Fibroblast of lung (primary cell): ENCODE data around the gene BCO1. TPM values are rescaled to one million over a fixed set of nuclear protein-coding genes. Genes with fewer than 3 reads are reported as not detected.

Source experiments
- DNase-seq, 2 donors: peaks; one replicate each; pipeline versions ENCODE4 v3.0.0 to v3.0.0-alpha.2; 2010; ENCODE audit warnings: low read depth in 2 of 2
- H2AFZ ChIP-seq: 2 replicates; pipeline ENCODE4 v1.5.1; 2012; ENCODE audit warnings: low read length, control low read depth, inconsistent platforms
- H3K27ac ChIP-seq: 2 replicates; pipeline ENCODE4 v1.5.1; 2011; ENCODE audit warnings: low read length, control low read depth; ENCODE audit not compliant: insufficient read depth
- H3K27me3 ChIP-seq: 2 replicates; pipeline ENCODE4 v1.5.1; 2011; ENCODE audit warnings: mild to moderate bottlenecking, low read length; ENCODE audit not compliant: control insufficient read depth, insufficient read depth
- H3K36me3 ChIP-seq: 2 replicates; pipeline ENCODE4 v1.5.1; 2011; ENCODE audit warnings: low read length; ENCODE audit not compliant: control insufficient read depth, insufficient read depth
- H3K4me1 ChIP-seq: 2 replicates; pipeline ENCODE4 v1.5.1; 2011; ENCODE audit warnings: low read length; ENCODE audit not compliant: control insufficient read depth, insufficient read depth; ENCODE audit errors: extremely low read depth
- H3K4me2 ChIP-seq: 2 replicates; pipeline ENCODE4 v1.5.1; 2011; ENCODE audit warnings: low read length, control low read depth; ENCODE audit not compliant: insufficient read depth; ENCODE audit errors: extremely low read depth
- H3K4me3 ChIP-seq, 4 experiments: fragments of 200-600 bp in 1 of 4; sonication (generic) in 1 of 4; replicated peaks in 1 of 4; 2 replicates each; pipeline ENCODE4 v1.5.1; 2011 to 2016; ENCODE audit warnings: low read length in 4 of 4, low read depth in 3 of 4, mild to moderate bottlenecking in 3 of 4, control low read depth in 2 of 4, inconsistent platforms in 1 of 4, mixed read lengths in 1 of 4; ENCODE audit not compliant: insufficient read depth in 1 of 4; ENCODE audit errors: control extremely low read depth in 1 of 4
- H3K79me2 ChIP-seq: 2 replicates; pipeline ENCODE4 v1.5.1; 2012; ENCODE audit warnings: mild to moderate bottlenecking, low read length, inconsistent platforms; ENCODE audit not compliant: control insufficient read depth, insufficient read depth
- H3K9ac ChIP-seq: 2 replicates; pipeline ENCODE4 v1.5.1; 2011; ENCODE audit warnings: mild to moderate bottlenecking, low read length, control low read depth; ENCODE audit not compliant: insufficient read depth
- H3K9me3 ChIP-seq: 2 replicates; pipeline ENCODE4 v1.5.1; 2012; ENCODE audit warnings: low read depth, low read length; ENCODE audit not compliant: control insufficient read depth, insufficient read depth
- H4K20me1 ChIP-seq: 2 replicates; pipeline ENCODE4 v1.5.1; 2011; ENCODE audit warnings: low read length; ENCODE audit not compliant: control insufficient read depth, insufficient read depth; ENCODE audit errors: extremely low read depth
- CTCF ChIP-seq, 2 donors: IDR thresholded peaks in 1 of 2; conservative IDR thresholded peaks in 1 of 2; 1 replicate in 1 of 2; 2 replicates in 1 of 2; pipeline ENCODE4 v1.5.1; 2011 to 2012; ENCODE audit warnings: low read length in 2 of 2, control low read depth in 1 of 2, inconsistent platforms in 1 of 2, low read depth in 1 of 2, mild to moderate bottlenecking in 1 of 2
- EZH2 ChIP-seq: IDR thresholded peaks from 2 replicates; pipeline ENCODE4 v1.5.1; 2012; ENCODE audit warnings: low read length, control low read depth, mild to moderate bottlenecking; ENCODE audit errors: missing control alignments
- polyA plus RNA-seq, 2 donors: library from polyadenylated mRNA; depleted of rRNA in 1 of 2; stranded (reverse) in 1 of 2; unstranded in 1 of 2; fragments of >200 nt; gene quantifications; 2 replicates each; pipeline ENCODE4 v1.2.1, GENCODE V29; 2011 to 2012; ENCODE audit warnings: missing spikeins in 1 of 2
- total RNA-seq: library from RNA; depleted of rRNA; stranded (reverse); fragments of >200 nt; gene quantifications from 2 replicates; pipeline ENCODE4 v1.2.1, GENCODE V29; 2014

BCO1 gene
- total and polyA plus RNA-seq, 2 donors (not counting 1 experiment from before 2014, with no cell fraction given) = under 0.01 to 0.05 TPM

DNA sequence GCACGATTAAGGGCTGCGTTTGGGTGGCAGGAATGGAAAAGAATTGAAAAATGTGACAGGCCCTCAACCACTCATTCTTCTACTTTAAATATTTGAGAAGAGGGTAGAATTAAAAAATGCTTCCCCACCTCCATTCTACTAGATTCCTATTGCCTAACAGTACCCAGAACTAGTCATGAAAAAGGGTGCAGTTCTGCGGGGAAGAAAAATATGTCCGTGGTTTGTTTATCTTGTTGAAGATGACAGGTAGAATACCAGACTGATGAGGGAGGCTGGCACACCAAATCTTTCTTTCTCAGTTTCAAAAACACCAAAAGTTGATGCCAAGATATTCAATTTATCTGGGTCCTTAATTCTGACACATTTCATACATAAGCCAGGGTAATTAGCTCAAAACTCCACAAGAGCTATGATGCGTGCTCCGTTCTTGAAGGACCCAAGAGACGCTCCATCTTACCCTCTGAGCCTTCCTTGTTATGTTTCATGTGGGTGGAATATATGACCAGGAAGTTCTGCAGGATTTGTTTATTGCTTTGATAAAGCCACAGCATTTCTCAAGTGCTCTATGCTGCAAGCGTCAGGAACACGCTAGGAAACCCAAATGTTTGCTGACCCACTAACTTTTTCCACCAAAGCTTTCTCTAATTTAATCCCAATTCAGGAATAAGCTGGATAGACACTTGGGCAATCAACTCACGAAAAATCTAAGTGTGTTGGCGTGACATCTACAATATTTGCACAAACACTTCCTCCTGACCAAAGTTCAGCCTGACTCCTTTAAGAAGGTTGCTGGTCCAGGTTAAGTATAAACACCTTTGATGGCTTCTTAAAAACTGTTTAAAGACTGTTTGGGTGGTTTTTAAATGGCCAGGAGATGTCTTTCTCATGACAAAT lies 55.7 kb downstream of the BCO1 start:
- H3K4me2 ChIP-seq = no peak overlapping the region
- H3K4me1 ChIP-seq = no peaks in the 10 kb centered on the region
- H3K79me2 ChIP-seq = no peaks in the 10 kb centered on the region
- H2AFZ ChIP-seq = no peak overlapping the region
- H3K36me3 ChIP-seq = no peaks in the 10 kb centered on the region
- H4K20me1 ChIP-seq = no peaks in the 10 kb centered on the region
- no peak for TF ChIP-seq EZH2
- no peak for TF ChIP-seq CTCF (conservative IDR thresholded peaks at IDR 0.05 in 1 of 2, IDR thresholded peaks at IDR 0.05 in 1 of 2; ENCODE audit: low read depth in 1 of 2, low read length in 2 of 2)
- no peaks in the 10 kb centered on the region for H3K9me3 ChIP-seq
- H3K27me3 ChIP-seq = no peaks in the 10 kb centered on the region
- no peak overlapping the region for H3K9ac ChIP-seq
- DNase-seq = peak in 1 of 2 donors; percentile 89
- no peak overlapping the region for H3K4me3 ChIP-seq
- H3K27ac ChIP-seq = no peak overlapping the region

- Histone ChIP-seq H3K4me2 (no peak overlapping the region), H4K20me1 (no peaks in the 10 kb centered on the region), H3K36me3 (no peaks in the 10 kb centered on the region), H3K27ac (no peak overlapping the region), H3K9me3 (no peaks in the 10 kb centered on the region), H3K9ac (no peak overlapping the region), H3K27me3 (no peaks in the 10 kb centered on the region), H3K4me3 (no peak overlapping the region), H3K79me2 (no peaks in the 10 kb centered on the region), H3K4me1 (no peaks in the 10 kb centered on the region), H2AFZ (no peak overlapping the region)
- no peak for DNase-seq
- TF ChIP-seq CTCF (conservative IDR thresholded peaks at IDR 0.05 in 1 of 2, IDR thresholded peaks at IDR 0.05 in 1 of 2; ENCODE audit: low read depth in 1 of 2, low read length in 2 of 2) = no peak
- TF ChIP-seq EZH2 = no peak
Observed at GRCh38 chr16:81296631-81297030, 58.1 kb downstream of the BCO1 start.

DNA sequence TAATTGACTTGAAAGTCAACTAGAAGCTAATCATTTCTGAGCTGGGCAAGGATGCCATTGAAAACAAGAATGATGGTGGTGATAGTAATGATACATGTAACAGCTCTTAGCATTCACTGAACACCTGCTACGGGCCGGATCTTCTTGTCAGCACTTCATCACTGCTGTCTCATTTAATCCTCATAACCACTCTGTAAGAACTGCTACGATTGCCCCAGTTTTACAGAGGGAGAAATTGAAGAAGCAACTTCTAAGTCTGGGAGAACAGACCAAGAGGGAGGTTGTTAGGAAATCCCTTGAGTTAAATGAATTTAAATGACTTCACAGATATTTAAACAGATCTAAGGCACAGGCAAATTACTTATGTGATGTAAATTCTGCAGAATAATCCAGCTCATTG lies 69.3 kb downstream of the BCO1 start:
- no peak overlapping the region for H3K27ac ChIP-seq
- H3K4me3 ChIP-seq = no peak overlapping the region

More for the DNA sequence above, 69.3 kb downstream of the BCO1 start:
- Histone ChIP-seq H3K4me2 (no peak overlapping the region), H2AFZ (no peak overlapping the region), H3K9ac (no peak overlapping the region), H4K20me1 (no peaks in the 10 kb centered on the region), H3K9me3 (no peaks in the 10 kb centered on the region), H3K27me3 (no peaks in the 10 kb centered on the region), H3K79me2 (no peaks in the 10 kb centered on the region), H3K36me3 (no peaks in the 10 kb centered on the region), H3K4me1 (no peaks in the 10 kb centered on the region)
- TF ChIP-seq EZH2 = no peak
- TF ChIP-seq CTCF (conservative IDR thresholded peaks at IDR 0.05 in 1 of 2, IDR thresholded peaks at IDR 0.05 in 1 of 2; ENCODE audit: low read depth in 1 of 2, low read length in 2 of 2) = no peak
- DNase-seq = no peak
